ENCODE measurements around the gene STRBP. TPM values are rescaled to one million over a fixed set of nuclear protein-coding genes. Genes with fewer than 3 reads are reported as not detected.
"Not testable (repeated sequence)": the region's sequence is repeated elsewhere in the genome, so short reads cannot be mapped to it uniquely, and the experiment has no call there.

The STRBP gene
- total RNA-seq, 1 donor from 2014 or later, result 56.7 TPM

DNA sequence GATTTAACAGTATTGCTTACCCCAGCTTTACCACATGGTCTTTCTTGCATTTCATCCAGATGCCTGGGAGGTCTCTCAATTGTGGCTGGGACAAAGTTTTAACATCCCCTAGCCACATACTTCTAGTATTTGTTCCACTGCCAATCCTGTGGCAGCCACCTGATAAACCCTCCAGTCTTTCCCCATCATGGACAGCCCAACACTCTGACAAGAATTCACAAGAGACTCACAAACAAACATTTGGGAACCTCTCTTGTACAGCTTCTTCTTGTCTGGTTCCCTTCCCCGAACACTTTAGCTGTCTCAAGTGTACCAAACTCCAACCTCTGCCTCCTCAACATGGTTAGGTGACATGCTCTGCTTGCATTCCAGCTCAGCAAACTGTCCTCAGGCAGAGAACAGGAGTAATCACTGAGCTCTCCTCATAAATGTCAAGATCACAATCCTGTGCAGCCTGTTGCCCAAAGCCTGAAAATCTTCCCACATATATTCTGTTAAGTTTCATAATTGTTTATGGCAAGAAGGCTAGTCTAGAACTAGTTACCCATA is 59.7 kb downstream of the STRBP start:
- Mint-ChIP-seq H3K4me3 (no peak overlapping the region), H3K36me3 (peaks cover 9% of the 10 kb centered on the region), H3K9me3 (no peaks in the 10 kb centered on the region), H3K4me1 (ENCODE audit: unreplicated experiment) (peaks cover 11% of the 10 kb centered on the region), H3K27me3 (no peaks in the 10 kb centered on the region), H3K27ac (peak overlapping the region; percentile 18)
- no peak for DNase-seq (ENCODE audit: extremely low spot score, unreplicated experiment)
- TF ChIP-seq, protein P1, sequence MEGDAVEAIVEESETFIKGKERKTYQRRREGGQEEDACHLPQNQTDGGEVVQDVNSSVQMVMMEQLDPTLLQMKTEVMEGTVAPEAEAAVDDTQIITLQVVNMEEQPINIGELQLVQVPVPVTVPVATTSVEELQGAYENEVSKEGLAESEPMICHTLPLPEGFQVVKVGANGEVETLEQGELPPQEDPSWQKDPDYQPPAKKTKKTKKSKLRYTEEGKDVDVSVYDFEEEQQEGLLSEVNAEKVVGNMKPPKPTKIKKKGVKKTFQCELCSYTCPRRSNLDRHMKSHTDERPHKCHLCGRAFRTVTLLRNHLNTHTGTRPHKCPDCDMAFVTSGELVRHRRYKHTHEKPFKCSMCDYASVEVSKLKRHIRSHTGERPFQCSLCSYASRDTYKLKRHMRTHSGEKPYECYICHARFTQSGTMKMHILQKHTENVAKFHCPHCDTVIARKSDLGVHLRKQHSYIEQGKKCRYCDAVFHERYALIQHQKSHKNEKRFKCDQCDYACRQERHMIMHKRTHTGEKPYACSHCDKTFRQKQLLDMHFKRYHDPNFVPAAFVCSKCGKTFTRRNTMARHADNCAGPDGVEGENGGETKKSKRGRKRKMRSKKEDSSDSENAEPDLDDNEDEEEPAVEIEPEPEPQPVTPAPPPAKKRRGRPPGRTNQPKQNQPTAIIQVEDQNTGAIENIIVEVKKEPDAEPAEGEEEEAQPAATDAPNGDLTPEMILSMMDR (conservative IDR thresholded peaks at IDR 0.05), result no peak

DNA sequence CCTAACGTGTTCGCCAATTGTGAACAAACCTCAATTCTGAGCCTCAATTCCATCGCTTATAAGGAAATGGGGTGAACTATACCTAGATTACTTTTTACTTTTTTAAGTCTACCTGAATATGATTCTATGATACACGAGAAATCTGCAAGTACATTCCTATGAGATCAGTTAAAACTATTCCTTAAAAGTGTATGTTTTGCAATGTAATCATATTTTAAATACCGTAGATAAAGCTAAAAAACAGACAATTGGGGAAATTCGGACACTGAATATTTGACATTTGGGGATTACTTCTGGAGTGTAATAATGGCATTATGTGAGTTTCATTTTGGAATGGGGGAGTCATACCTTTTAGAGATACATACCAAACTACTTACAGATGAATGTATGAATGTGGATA is 62.3 kb downstream of the STRBP start:
- TF ChIP-seq, protein P1 (conservative IDR thresholded peaks at IDR 0.05), result no peak
- H3K4me3 Mint-ChIP-seq, result no peak overlapping the region
- H3K36me3 Mint-ChIP-seq, result peaks cover 18% of the 10 kb centered on the region
- DNase-seq (ENCODE audit: extremely low spot score, unreplicated experiment), result no peak
- H3K4me1 Mint-ChIP-seq (ENCODE audit: unreplicated experiment), result peaks cover 7% of the 10 kb centered on the region
- no peaks in the 10 kb centered on the region for H3K27me3 Mint-ChIP-seq
- no peak overlapping the region for H3K27ac Mint-ChIP-seq
- H3K9me3 Mint-ChIP-seq, result no peaks in the 10 kb centered on the region

DNA sequence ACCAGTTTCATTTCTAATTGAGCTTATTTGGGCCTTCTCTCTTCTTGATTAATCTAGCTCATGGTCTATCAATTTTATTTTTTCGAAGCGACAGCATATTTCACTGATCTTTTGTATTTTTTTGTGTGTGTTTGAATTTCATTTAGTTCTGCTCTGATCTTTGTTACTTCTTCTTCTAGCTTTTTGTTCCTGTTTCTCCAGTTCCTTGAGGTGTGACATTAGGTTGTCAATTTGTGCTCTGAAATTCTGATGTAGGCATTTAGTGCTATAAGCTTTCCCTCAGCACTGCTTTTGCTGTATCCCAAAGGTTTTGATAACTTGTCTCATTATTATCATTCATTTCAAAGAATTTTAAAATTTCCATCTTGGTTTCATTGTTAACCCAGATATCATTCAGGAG is 67.3 kb downstream of the STRBP start:
- no peaks in the 10 kb centered on the region for H3K4me1 Mint-ChIP-seq (ENCODE audit: unreplicated experiment)
- no peak overlapping the region for H3K4me3 Mint-ChIP-seq
- H3K27me3 Mint-ChIP-seq, result no peaks in the 10 kb centered on the region
- H3K9me3 Mint-ChIP-seq, result no peaks in the 10 kb centered on the region
- no peak overlapping the region for H3K27ac Mint-ChIP-seq
- DNase-seq (ENCODE audit: extremely low spot score, unreplicated experiment), result no peak
- H3K36me3 Mint-ChIP-seq, result peaks cover 18% of the 10 kb centered on the region
- TF ChIP-seq, protein P1 (conservative IDR thresholded peaks at IDR 0.05), result no peak

DNA sequence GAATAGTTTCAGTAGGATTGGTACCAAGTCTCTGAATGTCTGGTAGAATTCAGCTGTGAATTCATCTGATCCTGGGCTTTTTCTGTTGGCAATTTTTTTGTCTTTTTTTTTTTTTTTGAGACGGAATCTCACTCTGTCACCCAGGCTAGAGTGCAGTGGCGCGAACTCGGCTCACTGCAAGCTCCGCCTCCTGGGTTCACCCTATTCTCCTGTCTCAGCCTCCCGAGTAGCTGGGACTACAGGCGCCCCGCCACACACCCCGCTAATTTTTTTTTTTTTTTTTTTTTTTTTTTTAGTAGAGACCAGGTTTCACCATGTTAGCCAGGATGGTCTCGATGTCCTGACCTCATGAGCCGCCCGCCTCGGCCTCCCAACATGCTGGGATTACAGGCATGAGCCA is 67.9 kb downstream of the STRBP start:
- H3K27me3 Mint-ChIP-seq; H3K27ac Mint-ChIP-seq; H3K4me3 Mint-ChIP-seq; H3K9me3 Mint-ChIP-seq; H3K4me1 Mint-ChIP-seq (ENCODE audit: unreplicated experiment); DNase-seq (ENCODE audit: extremely low spot score, unreplicated experiment): not testable (repeated sequence)
- peaks cover 16% of the 10 kb centered on the region for H3K36me3 Mint-ChIP-seq

DNA sequence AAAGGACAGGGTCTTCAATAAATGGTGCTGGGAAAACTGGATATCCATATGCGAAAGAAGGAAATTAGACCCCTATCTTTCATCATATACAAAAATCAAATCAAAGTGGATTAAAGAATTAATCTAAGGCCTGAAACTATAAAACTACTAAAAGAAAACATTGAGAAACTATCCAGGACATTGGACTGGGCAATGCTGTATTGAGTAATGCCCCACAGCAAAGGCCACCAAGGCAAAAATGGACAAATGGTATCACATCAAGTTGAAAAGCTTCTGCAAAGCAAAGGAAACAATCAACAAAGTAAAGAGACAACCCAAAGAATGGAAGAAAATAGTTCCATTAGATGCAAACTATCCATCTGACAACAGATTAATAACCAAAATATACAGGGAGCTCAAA is 72.3 kb downstream of the STRBP start:
- Mint-ChIP-seq H3K9me3 (no peaks in the 10 kb centered on the region), H3K36me3 (peaks cover 4% of the 10 kb centered on the region), H3K4me3 (no peak overlapping the region), H3K4me1 (ENCODE audit: unreplicated experiment) (no peaks in the 10 kb centered on the region), H3K27ac (no peak overlapping the region), H3K27me3 (no peaks in the 10 kb centered on the region)
- TF ChIP-seq, protein P1 (conservative IDR thresholded peaks at IDR 0.05), result no peak
- no peak for DNase-seq (ENCODE audit: extremely low spot score, unreplicated experiment)

DNA sequence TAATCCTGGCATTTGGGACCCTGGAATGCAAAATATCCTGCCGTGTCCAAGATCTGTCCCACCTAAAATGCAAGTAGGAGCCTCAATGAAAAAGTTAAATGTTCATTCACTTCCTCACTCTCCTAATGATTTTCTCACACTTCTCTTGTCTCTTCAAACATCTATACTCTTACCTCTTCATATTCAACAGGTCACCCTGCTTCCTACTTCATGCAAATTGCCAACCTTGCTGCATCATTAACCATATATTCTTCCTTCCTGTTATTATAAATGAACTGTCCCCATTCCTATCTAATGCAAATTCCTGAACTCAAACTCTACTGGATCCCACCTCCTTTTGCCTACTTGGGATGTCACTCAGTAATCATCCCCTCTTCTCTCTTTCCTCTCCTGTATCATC is 74.4 kb downstream of the STRBP start:
- H3K4me1 Mint-ChIP-seq (ENCODE audit: unreplicated experiment), result no peaks in the 10 kb centered on the region
- H3K4me3 Mint-ChIP-seq, result no peak overlapping the region
- DNase-seq (ENCODE audit: extremely low spot score, unreplicated experiment), result no peak
- H3K36me3 Mint-ChIP-seq, result peaks cover under 1% of the 10 kb centered on the region
- TF ChIP-seq, protein P1 (conservative IDR thresholded peaks at IDR 0.05), result no peak
- H3K27me3 Mint-ChIP-seq, result no peaks in the 10 kb centered on the region
- H3K27ac Mint-ChIP-seq, result no peak overlapping the region
- H3K9me3 Mint-ChIP-seq, result no peaks in the 10 kb centered on the region

Measured in type B pancreatic cell (in vitro differentiated cells).